GM18861 (cell line): ENCODE results near the gene SLC9C2.
A peak's percentile ranks its signal among the peaks of the same experiment; 100 is the strongest.
"Not testable (repeated sequence)": the region's sequence is repeated elsewhere in the genome, so short reads cannot be mapped to it uniquely, and the experiment has no call there.

Experiments used
- ATAC-seq: cut with Tn5 transposase; IDR thresholded peaks from one replicate; pipeline ENCODE4 v1.9.1; 2021; ENCODE audit not compliant: unreplicated experiment

SLC9C2 gene, protein sequence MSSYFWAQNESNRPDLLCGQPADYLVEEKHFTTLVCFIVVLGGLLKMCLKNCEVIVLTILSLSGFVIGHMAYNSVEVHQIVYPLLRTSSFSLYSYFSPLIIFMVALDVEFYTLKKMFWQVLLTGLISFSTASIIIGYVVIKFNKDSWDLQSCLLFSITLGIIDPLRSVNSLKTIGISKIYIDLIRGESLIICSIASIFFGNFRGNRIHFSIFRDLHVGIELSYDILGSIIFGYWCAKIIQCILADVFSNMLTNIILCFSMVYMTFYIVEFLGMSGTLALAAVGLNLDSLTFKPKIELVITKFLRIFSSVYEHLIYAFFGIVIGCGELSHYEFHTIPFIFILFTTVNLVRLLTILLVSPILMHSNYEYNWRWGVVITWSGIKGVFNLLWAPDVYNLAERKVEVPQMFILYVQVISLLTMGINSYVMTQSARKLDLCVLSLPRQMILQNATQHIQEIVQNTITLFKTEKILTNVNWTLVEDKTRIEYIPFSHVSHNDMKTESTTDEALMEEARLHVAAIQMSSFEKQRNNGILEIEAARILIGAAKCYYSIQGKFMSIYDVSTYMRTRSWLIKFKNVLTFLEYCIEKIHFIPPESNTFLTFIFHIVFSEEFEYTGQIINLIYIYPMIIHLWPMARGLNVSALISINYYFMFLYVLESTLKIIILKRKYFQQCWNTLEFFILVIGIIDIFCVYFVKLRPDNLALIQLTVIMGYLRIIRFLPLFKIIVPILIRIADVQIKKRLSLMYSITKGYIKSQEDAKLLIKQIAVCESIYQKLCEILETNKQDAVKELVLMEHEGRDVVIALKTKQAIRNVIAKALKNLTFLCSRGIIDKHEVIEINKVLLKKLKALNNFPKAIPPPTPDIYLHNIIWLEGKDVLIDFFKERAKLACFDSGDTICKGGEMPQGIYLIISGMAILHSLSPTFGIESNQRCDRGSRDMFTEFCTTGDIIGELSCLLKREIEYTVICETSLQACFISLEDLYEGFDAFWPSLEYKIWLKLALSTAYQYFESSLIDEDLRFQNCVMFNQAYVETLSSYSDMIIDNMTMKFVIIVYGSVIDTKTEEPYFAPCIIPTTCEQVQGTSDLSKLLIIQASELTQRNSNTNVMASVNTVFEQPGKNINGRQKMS

DNA sequence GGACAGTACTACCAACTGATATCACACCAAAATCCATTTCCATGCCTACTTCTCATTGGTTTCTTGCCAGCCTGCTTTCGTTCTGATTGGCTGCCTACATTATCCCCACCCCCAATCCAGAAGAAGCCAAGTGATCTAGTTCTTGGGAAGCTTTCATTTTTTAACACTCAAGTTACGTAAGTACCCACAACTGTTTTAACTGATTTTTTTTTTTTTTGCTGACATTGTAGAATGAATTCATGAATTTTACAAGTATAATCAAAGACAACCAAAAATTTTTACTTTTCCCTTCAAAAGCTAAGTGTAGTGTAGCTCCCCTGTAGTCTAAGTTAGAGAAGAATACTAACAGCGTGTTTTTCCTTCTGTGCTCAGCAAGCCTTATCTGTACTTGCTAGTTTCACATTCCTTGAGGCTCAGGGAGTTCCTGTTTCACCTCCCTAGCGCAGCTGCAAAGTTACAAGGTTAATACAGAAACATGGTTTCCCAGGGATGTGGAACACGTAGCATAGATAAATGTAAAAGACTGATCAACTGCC, at the start of gene SLC9C2:
Gene SLC9C2, minus strand, starts transcription at position 17 of the 536 bp plus-strand sequence. CDS start 1,296 bp downstream, outside the sequence.
- no peak for ATAC-seq

DNA sequence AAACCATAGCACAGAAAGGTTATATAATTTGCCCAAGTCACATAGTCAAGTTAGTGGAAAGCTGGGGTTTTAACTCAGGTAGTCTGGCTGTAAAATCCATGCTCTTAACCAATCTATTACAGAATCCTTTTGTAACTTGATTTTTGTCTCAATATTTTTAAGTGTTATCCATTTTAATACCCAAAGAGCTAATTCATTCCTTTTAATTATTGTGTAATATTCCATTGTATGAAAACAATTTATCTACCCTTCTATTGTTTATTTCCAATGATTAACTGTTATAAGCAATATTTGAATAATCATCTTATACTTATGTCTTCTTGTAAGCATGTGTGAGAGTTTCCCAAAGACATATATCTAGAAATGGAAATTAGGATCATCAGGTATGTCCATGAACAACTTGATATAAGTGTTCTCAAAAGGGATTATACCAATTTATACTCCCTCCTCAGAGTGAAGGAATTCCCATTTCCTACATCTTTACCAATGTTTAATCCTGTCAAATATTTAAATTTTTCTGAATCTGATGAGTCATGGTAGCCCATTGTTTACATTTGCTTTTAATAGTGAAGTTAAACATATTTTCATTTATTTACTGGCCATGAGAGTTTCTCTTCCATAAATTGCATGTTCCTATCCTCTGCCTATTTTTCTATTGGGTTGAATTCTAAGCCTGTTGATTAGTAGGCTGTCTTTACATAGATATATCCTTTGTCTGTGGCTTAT, 46.2 kb upstream of the SLC9C2 start:
- no peak for ATAC-seq

DNA sequence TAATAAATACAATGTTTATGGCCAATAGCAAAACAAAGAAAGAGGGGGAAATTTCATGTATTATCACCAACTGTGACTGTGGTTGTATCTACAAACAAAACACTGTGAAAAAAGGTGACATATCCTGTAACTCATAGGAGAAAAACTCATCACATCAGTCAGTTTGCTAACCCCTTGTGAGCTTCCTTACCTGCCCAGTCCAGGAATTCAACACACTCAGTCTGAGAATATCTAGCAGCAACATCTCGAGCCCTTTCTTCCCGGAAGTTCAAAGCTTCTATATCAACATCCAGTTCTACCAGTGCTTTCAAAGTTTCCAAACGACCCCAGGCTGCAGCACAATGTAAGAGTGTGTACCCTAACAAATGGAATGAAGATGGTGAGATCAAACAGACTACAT, 43.8 kb upstream of the SLC9C2 start:
- ATAC-seq = no peak

DNA sequence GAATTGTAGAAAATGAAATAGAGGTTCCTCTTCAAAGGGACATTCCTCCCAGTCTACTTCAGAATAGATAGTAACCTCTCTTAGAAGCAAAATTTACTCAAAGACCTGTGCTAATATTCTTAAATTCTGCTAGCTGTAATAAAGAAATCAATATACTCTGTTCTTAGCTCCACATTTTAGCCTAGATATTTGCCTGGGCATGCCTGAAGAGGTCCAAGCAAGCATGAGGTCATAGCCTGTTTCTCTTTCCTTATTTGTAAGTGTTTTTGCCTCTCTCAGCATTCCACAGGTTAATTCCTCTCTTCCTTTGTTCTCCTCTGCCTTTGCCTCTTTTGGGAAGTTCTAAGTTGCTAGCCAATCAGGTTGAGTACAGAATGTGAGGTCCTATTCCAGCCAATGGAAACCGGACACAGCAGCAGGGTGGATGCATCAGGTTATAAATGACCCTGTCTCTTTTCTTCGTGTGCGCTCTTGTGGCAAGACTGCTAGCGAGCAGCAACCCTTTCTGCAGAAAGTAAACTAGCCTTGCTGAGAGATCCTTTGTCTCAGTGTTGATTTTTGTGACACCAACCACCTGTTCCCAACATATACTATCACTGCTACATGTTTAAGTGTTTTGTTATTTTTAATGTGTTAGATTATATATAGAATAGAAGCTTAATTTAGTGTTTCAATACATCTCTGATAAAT, 39.7 kb upstream of the SLC9C2 start:
- ATAC-seq = not testable (repeated sequence)

DNA sequence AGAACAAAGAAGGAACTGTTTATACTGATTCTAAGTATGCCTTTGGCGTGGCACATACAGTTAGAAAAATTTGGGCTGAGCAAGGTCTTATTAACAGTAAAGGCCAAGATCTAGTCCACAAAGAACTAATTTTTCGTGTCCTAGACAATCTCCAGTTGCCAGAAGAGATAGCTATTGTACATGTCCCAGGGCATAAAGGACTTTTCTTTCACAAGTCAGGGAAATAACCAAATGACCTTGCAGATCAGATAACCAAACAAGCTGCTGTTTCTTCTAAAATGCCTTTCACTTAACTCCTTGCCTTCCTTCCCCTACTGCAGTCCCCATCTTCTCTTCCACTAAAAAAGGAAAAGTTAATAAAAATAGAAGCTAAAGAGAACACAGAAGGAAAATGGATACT, 36.2 kb upstream of the SLC9C2 start:
- no peak for ATAC-seq

DNA sequence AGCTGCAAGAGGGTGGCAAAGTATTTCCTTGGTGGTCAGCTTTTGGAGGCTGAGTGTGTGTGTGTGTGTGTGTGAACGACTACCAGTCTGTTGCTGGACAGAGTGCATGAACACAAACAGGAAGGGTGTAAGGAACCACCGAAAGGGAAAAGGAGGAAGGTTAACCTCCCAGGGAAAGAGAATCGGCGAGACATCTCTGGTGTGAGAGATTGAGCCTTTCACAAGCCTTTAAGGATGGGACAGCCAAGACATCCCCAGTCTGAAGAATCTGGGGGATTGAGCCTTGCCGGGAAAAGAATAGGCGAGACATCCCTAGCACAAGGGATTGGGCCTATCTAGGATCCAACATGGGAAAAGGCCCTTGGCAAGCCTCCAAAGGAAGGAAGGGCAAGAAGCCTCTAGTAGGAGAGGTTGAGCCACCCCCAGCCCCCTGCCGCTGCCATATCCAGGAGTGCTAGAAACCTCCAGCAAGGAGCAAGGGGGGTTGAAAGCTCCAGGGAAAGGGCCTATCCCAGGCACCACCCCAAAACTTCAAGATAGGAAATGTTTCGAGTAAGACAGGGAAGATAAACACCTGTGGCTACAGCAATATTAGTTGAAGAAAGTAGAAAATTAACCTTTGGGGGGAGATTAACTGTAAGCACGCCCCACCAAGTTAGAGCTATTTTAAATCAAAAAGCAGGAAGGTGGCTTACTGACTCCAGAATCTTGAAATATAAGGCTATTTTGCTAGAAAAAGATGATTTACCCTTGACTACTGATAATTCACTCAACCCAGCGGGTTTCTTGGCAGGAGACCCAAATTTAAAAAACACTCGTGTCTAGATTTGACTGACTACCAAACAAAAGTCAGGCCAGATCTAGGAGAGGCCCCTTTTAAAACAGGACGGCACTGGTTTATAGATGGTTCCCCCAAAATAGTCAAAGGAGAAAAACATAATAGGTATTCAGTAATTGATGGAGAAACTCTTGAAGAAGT, 35.5 kb upstream of the SLC9C2 start:
- ATAC-seq = no peak

DNA sequence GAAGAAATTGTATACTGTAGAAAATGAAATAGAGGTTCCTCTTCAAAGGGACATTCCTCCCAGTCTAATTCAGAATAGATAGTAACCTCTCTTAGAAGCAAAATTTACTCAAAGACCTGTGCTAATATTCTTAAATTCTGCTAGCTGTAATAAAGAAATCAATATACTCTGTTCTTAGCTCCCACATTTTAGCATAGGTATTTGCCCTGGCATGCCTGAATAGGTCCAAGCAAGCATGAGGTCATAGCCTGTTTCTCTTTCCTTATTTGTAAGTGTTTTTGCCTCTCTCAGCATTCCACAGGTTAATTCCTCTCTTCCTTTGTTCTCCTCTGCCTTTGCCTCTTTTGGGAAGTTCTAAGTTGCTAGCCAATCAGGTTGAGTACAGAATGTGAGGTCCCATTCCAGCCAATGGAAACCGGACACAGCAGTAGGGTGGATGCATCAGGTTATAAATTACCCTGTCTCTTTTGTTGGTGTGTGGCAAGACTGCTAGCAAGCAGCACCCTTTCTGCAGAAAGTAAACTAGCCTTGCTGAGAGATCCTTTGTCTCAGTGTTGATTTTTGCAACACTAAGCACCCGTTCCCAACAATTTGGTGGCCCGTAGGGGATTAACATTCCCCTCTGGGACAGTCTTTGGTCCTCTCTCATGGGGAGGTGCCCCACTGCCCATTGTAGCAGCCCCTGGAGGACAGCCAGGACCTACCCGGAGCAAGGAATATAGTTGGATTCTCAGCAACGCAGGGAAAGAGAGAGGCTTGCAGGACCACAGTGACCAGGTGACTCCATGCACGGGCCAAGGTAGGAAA, 34.6 kb upstream of the SLC9C2 start:
- ATAC-seq = not testable (repeated sequence)

DNA sequence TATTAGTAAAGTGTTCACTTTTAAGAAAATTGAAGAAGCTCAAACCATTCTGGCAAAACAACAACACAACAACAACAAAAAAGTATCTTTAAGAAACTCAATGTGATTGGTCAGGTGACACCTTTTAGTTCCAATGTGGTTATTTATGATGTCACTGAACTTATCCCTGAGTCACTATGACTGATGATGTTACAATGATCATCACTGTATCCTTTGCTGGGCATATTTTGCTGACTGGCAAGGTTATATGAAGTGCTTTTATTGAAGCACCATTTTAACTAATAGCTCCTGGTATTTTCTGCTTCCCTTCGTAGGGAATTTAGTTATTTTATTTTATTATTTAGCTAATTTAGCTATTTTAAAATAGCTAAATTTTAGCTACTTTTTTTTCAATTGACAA, 32.2 kb upstream of the SLC9C2 start, which contains the start of gene TEX50:
Gene TEX50, plus strand, starts transcription at position 223 of the 400 bp plus-strand sequence. CDS start 184 bp downstream, outside the sequence.
- no peak for ATAC-seq

DNA sequence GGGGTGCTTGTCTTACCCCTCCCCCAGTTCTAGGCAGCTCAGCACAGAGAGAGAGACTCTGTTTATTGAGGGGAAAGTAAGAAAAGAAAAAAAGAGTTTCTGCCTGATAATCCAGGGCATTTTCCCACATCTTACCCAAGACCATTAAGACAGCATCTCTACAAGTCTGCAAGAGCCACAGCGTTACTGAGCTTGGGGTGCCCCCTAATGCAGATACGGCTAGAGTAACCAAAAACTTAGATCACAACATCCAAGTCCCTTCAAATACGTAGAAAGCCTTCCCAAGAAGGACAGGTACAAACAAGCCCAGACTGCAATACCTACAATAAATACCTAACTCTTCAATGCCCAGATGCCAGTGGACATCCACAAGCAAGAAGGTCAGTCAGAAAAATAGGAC, 26.0 kb upstream of the SLC9C2 start:
- ATAC-seq = no peak

DNA sequence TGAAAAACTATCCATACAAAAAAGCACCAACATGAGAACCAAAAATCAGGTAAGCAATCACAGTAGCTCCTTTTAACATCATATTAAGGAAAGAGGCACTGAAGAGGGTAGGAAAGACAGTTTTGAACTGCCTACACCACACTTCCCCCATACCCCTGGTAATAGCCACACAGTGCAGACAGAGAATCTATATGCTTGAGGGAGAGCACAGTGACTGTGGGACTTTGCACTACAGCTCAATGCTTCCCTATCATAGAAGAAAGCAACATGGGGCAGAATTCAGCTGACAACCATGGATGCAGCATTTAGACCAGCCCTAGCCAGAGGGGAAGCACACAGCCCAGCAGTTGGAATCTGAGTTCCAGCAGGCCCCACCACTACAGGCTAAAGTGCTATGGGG, 24.4 kb upstream of the SLC9C2 start:
- no peak for ATAC-seq

DNA sequence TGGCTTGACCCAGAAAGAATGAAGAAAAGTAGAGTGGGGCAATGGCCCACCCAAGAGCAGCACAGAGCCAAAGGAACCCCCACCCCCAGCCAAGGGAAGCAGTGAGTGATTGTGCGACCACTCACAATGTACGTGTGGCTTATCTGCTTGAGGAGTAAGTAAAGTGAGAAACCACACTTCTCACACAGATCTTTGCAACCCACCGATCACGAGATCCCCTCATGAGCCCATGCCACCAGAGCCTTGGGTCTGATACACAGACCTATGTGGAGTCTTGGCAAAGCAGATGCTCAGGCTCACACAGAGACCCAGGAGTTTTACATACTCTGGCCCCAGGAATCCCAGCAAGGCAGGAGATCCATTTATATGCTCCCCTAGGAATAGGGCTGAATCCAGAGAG, 14.0 kb upstream of the SLC9C2 start:
- no peak for ATAC-seq

DNA sequence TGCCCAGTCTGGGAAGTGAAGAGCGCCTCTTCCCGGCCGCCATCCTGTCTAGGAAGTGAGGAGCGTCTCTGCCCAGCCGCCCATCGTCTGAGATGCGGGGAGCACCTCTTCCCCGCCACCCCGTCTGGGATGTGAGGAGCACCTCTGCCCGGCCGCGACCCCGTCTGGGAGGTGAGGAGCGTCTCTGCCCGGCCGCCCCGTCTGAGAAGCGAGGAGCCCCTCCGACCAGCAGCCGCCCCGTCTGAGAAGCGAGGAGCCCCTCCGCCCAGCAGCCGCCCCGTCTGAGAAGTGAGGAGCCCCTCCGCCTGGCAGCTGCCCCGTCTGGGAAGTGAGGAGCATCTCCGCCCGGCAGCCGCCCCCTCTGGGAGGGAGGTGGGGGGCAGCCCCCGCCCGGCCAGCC, 10.2 kb upstream of the SLC9C2 start:
- not testable (repeated sequence) for ATAC-seq

DNA sequence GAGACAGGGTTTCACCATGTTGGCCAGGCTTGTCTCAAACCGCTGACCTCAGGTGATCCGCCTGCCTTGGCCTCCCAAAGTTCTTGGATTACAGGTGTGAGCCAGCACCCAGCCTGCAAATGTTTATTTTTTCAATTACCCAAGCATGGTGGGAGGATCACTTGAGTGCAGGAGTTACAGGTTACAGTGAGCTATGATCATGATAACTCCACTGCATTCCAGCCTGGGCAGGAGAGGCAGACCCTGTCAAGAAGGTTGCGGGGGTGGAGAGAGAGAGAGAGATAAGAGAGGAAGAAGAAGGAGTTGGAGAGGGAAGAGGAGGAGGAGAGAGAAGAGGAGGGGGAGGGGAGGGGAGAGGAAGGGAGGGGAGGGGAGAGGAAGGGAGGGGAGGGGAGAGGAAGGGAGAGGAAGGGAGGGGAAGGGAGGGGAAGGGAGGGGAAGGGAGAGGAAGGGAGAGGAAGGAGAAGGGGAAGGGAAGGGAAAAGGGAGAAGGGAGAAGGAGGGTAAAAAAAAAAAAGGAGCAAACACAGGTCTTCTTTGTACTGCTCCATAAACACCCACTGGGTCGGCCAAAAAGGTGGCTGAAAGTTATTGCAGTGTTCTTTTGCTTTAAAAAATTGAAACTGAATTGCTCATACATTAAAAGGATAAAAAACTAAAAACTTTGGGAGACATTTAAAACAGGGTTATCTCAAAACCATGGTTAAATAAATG, 5.8 kb upstream of the SLC9C2 start:
- ATAC-seq = no peak

DNA sequence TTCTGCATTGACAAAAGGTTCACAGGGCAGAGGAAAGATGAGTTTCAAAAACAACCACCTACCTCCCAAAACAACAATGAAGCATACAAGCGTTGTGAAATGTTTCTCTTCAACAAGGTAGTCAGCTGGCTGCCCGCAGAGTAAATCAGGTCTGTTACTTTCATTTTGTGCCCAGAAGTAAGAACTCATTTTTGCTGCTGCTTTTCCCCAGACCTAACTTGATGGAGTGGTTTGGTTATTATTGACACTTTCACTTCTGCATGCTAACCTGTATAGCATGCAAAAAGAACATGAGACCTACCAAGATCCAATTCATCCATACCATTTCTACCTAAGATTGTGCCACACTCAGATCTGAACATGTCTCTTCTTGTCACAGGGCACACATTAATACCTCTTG, 1.3 kb downstream of the SLC9C2 start:
- peak; percentile 66 for ATAC-seq

DNA sequence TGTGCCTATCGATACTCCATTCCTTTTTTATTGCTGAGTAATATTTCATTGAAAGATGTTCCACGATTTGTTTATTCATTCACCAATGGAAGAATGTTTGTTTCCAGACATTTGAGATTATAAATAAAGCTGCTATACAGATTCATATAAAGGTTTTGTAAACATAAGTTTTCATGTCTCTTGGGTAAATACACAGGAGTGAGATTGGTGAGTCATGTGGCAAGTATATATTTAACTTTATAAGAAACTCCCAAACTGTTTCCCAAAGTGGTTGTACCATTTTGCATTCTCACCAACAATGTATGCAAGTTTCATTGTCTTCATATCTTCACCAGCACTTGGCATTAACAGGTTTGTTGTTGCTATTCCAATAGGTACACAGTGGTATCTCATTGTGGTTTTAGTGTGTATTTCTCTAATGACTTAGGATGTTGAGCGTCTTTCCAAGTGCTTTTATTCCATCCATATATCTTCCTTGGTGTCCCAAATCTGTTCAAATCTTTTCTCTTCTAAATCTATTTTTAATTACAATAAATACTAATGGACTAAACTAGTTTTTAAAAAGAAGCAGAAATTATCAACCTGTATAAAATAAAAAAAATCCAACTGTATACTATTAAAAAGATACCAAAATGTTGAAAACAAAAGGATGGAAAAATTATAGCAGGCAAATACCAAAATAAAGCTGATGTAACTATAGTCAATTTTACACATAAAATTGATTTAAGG, 6.6 kb downstream of the SLC9C2 start:
- ATAC-seq = no peak

DNA sequence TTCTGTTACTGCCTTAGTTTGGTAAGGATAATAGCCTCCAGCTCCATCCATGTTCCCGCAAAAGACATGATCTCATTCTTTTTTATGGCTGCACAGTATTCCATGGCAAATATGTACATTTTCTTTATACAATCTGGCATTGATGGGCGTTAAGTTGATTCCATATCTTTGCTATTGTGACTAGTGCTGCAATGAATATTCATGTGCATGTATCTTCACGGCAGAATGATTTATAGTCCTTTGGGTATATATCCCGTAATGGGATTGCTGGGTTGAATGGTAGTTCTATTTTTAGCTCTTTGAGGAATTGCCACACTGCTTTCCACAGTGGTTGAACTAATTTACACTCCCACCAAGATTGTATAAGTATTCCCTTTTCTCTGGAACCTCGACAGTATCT, 11.7 kb downstream of the SLC9C2 start:
- ATAC-seq = not testable (repeated sequence)

DNA sequence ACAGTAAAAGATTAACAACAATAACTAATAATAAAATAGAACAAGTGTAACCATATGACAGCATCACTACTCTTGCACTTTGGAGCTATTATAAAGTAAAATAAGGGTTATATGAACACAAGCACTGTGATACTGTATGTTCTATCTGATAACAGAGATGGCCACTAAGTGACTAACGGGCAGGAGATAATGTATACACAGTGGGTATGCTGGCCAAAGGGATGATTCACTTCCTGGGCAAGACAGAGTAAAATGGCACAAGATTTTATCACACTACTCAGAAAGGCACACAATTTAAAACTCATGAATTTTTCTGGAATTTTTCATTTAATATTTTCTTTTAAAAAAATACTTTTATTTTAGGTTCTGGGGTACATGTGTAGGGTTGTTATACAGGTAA, 12.3 kb downstream of the SLC9C2 start:
- ATAC-seq = no peak
